Astrocyte (in vitro differentiated cells and primary cell): ENCODE results near the gene ERAL1.

Experiments used
- EZH2 ChIP-seq: IDR thresholded peaks from 2 replicates; pipeline ENCODE4 v1.6.1; 2012; ENCODE audit warnings: mild to moderate bottlenecking, low read length, inconsistent platforms; ENCODE audit not compliant: insufficient read depth
- TF ChIP-seq, protein P1 (sequence below): IDR thresholded peaks from 2 replicates; pipeline ENCODE4 v1.5.1; 2011; ENCODE audit warnings: low read depth, mild to moderate bottlenecking, inconsistent platforms, low read length, moderate library complexity; ENCODE audit not compliant: insufficient read depth

GRCh38 chr17:28881533-28882056 is 26.8 kb downstream of the ERAL1 start:
- TF ChIP-seq, protein P1, sequence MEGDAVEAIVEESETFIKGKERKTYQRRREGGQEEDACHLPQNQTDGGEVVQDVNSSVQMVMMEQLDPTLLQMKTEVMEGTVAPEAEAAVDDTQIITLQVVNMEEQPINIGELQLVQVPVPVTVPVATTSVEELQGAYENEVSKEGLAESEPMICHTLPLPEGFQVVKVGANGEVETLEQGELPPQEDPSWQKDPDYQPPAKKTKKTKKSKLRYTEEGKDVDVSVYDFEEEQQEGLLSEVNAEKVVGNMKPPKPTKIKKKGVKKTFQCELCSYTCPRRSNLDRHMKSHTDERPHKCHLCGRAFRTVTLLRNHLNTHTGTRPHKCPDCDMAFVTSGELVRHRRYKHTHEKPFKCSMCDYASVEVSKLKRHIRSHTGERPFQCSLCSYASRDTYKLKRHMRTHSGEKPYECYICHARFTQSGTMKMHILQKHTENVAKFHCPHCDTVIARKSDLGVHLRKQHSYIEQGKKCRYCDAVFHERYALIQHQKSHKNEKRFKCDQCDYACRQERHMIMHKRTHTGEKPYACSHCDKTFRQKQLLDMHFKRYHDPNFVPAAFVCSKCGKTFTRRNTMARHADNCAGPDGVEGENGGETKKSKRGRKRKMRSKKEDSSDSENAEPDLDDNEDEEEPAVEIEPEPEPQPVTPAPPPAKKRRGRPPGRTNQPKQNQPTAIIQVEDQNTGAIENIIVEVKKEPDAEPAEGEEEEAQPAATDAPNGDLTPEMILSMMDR, result no peak
- no peak for TF ChIP-seq EZH2
